Prostate gland (tissue), 2 donors: Measurements from ENCODE around the gene ARHGAP25. TPM values are rescaled to one million over a fixed set of nuclear protein-coding genes. Genes with fewer than 3 reads are reported as not detected.

Experiments
- DNase-seq: peaks from one replicate; pipeline ENCODE4 v3.0.0-alpha.2; 2019; ENCODE audit warnings: low spot score
- H3K27ac ChIP-seq, 2 donors: fragments of 200-600 bp; sonication (generic); 2 replicates each; pipeline ENCODE4 v1.5.1; 2017 to 2019
- H3K27me3 ChIP-seq: fragments of 200-600 bp; sonication (generic); replicated peaks from 2 replicates; pipeline ENCODE4 v1.5.1; 2019; ENCODE audit not compliant: insufficient read depth
- H3K36me3 ChIP-seq, 2 donors: fragments of 200-600 bp; sonication (generic); 1 replicate in 1 of 2; 2 replicates in 1 of 2; pipeline versions ENCODE4 v1.5.1 to v1.8.1; 2017 to 2019
- H3K4me1 ChIP-seq: fragments of 200-600 bp; sonication (generic); replicated peaks from 2 replicates; pipeline ENCODE4 v1.5.1; 2019
- H3K4me3 ChIP-seq, 2 donors: fragments of 200-600 bp; sonication (generic); 2 replicates each; pipeline ENCODE4 v1.5.1; 2017 to 2019
- H3K9me3 ChIP-seq: fragments of 200-600 bp; sonication (generic); 2 replicates; pipeline ENCODE4 v1.5.1; 2017
- CTCF ChIP-seq, 4 experiments: fragments of 200-600 bp in 2 of 4; fragments of 450-650 bp in 2 of 4; sonication (generic) in 2 of 4; IDR thresholded peaks; 1 replicate in 3 of 4; 2 replicates in 1 of 4; pipeline ENCODE4 v1.5.1; 2016 to 2019; ENCODE audit warnings: antibody characterized with exemption in 4 of 4, mild to moderate bottlenecking in 2 of 4, moderate library complexity in 2 of 4
- POLR2A ChIP-seq: fragments of 450-650 bp; IDR thresholded peaks from one replicate; pipeline ENCODE4 v1.6.1; 2016; ENCODE audit warnings: antibody characterized with exemption, mild to moderate bottlenecking
- POLR2AphosphoS5 ChIP-seq: sonication (generic); formaldehyde crosslinking; IDR thresholded peaks from one replicate; pipeline ENCODE4 v1.6.1; 2017; ENCODE audit warnings: antibody characterized with exemption
- WGBS: methylation state at CpG from one replicate; pipeline ENCODE4 v1.1.5; 2018; 5-methylcytosine and 5-hydroxymethylcytosine counted together
- intact Hi-C: fragments of 100-400 bp; cut with DNase I; formaldehyde crosslinking; loops from one replicate; pipeline ENCODE4 v1.14.2; 2022
- total RNA-seq, 2 donors: library from RNA; depleted of rRNA; stranded (reverse); fragments of >200 nt; gene quantifications; one replicate each; pipeline ENCODE4 v1.1.0, GENCODE V29; 2016

The ARHGAP25 gene
- total RNA-seq, 2 donors from 2014 or later = 5.0 to 6.2 TPM

DNA sequence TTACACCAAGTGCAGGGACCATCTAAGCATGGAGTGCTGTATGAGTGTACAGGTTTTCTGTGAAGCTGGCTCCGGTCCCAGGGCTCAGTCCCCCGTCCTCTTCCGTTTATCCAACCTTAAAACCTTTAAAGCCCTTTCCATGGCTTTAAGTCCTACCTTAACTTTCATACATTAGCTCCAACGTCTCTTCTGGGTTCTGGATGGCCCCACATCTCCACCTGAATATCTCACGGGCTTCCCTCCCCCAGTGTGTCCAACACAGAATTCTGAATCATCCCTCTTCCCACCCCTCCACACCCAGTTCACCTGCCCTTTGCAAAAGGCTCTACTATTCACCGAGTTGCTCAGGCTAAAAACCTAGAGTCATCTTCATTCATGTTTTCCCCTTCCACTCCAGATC, 12.8 kb downstream of the ARHGAP25 start:
- H3K27ac ChIP-seq = no peak overlapping the region
- DNase-seq = no peak
- intact Hi-C loops = no loop called here

GRCh38 chr2:68747900-68748299, 13.3 kb downstream of the ARHGAP25 start:
- Histone ChIP-seq H3K27me3 (no peaks in the 10 kb centered on the region), H3K36me3 (no peaks in the 10 kb centered on the region), H3K9me3 (no peaks in the 10 kb centered on the region), H3K4me1 (no peaks in the 10 kb centered on the region), H3K27ac (no peak overlapping the region), H3K4me3 (no peak overlapping the region)
- DNase-seq = no peak
- 43% methylated on average over 2 of the region's 2 CpGs for WGBS
- TF ChIP-seq POLR2AphosphoS5 (no peak), POLR2A (no peak), CTCF (IDR thresholded peaks at IDR 0.05) (no peak)
- intact Hi-C loops = no loop called here

More for the DNA sequence above, 12.8 kb downstream of the ARHGAP25 start:
- TF ChIP-seq POLR2A (no peak), CTCF (IDR thresholded peaks at IDR 0.05) (no peak)
- no peak overlapping the region for H3K4me3 ChIP-seq
- WGBS = 92% methylated on average over 6 of the region's 6 CpGs
- H3K9me3 ChIP-seq = no peaks in the 10 kb centered on the region
- no peaks in the 10 kb centered on the region for H3K36me3 ChIP-seq
- H3K4me1 ChIP-seq = no peaks in the 10 kb centered on the region
- H3K27me3 ChIP-seq = no peaks in the 10 kb centered on the region

DNA sequence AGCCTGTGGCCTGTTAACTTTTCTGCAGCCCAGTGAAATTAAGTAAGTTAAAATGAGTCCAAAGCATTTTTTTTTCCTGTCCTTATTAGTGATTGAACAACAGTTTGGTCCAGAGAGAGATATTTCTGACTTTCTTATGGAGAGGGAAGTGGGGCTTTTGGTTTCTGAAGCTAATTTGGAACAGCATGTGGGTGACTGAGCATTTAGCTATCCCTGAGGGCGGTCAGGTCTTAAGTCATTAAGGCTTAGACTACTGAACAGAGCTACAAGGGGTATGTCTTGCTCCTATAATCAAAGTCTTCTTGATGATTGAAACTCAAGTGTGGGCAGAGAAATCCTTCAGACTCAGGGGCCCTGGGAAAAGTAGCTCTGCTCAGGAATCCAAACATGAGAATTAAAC, 14.0 kb downstream of the ARHGAP25 start:
- intact Hi-C loops = no loop called here
- 100% methylated on average over 1 of the region's 1 CpG for WGBS
- no peaks in the 10 kb centered on the region for H3K9me3 ChIP-seq
- H3K36me3 ChIP-seq = no peaks in the 10 kb centered on the region
- TF ChIP-seq CTCF (IDR thresholded peaks at IDR 0.05) = no peak
- no peak for TF ChIP-seq POLR2A
- no peak for TF ChIP-seq POLR2AphosphoS5
- no peak for DNase-seq
- no peaks in the 10 kb centered on the region for H3K27me3 ChIP-seq
- H3K27ac ChIP-seq = no peak overlapping the region
- no peaks in the 10 kb centered on the region for H3K4me1 ChIP-seq
- H3K4me3 ChIP-seq = no peak overlapping the region

DNA sequence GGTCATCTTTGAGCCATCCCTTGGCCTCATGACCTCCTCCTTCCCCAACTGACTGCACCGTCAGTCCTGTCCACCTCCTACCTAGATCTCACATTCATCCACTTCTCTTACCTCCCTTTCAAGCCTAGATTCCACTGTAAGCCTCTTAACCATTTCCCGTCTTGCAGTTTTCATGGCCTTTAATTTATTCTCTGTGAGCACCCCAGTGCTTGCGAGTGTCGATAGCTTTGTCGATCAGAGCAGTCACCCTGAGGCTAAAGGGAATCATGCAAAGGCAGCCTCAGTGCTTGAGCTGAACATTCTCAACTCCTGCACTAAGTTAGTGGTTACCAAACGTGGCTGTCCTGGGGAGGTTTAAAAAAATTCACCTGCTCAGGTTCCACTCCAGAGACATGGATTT, 14.7 kb downstream of the ARHGAP25 start:
- Histone ChIP-seq H3K27ac (no peak overlapping the region), H3K27me3 (no peaks in the 10 kb centered on the region), H3K9me3 (no peaks in the 10 kb centered on the region), H3K36me3 (no peaks in the 10 kb centered on the region), H3K4me3 (no peak overlapping the region), H3K4me1 (no peaks in the 10 kb centered on the region)
- no peak for DNase-seq
- 91% methylated on average over 6 of the region's 6 CpGs for WGBS
- intact Hi-C loops = no loop called here
- TF ChIP-seq CTCF (IDR thresholded peaks at IDR 0.05) = no peak
- TF ChIP-seq POLR2A = no peak
- TF ChIP-seq POLR2AphosphoS5 = no peak

DNA sequence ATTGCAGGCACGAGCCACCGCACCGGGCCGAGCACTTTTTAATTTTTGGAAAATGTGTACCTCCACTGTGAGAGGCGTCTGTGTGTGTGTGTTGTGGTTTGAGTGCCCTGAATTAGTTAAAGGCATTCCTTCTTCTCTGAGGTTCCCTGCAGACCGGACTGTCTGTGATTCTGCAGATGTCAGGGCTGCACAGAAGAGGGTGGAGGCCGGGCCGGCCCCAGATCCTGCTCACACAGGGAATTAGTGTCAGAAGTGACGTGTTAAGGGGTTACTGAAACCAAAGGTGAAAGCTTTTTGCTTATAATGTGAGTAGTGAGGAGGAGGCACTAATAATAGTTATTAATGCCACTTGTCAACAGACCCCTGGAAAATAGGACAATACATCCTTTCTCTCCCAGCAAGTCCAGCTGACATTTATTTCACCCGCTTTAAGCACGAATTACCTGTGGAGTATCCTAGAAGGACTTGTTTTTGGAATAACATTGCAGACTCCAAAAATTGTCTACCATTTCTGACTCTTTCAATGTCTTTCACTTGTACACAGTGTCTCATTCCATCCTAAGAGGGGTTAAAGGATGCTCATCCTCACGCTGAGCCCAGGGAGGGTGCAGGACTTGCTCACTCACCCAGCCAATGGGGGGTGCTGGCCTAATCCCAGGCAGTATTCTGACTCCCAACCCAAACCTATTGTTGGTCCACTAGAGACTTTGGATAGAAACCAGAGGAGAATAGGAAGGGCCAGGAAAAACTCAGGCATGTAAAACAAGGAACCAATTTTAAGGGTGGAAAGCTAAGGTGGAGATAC, 16.2 kb downstream of the ARHGAP25 start:
- H3K27me3 ChIP-seq = no peaks in the 10 kb centered on the region
- intact Hi-C loops = loop anchor here (5.0 to 10.0 kb wide), 3 partner anchors 84 to 177 kb away; no protein-coding TSS in a partner anchor
- no peak for DNase-seq
- H3K4me3 ChIP-seq = no peak overlapping the region
- 96% methylated on average over 12 of the region's 12 CpGs for WGBS
- TF ChIP-seq POLR2A (no peak), POLR2AphosphoS5 (no peak), CTCF (IDR thresholded peaks at IDR 0.05) (no peak)
- no peaks in the 10 kb centered on the region for H3K36me3 ChIP-seq
- no peaks in the 10 kb centered on the region for H3K9me3 ChIP-seq
- no peak overlapping the region for H3K27ac ChIP-seq
- H3K4me1 ChIP-seq = no peaks in the 10 kb centered on the region
